ENCODE results near the gene DNAJC16. TPM values are rescaled to one million over a fixed set of nuclear protein-coding genes. Genes with fewer than 3 reads are reported as not detected.
A peak's percentile ranks its signal among the peaks of the same experiment; 100 is the strongest.

The DNAJC16 gene
- polyA plus RNA-seq, 1 donor (not counting 4 experiments of a cell fraction or from before 2014, with no cell fraction given): 13.7 TPM

DNA sequence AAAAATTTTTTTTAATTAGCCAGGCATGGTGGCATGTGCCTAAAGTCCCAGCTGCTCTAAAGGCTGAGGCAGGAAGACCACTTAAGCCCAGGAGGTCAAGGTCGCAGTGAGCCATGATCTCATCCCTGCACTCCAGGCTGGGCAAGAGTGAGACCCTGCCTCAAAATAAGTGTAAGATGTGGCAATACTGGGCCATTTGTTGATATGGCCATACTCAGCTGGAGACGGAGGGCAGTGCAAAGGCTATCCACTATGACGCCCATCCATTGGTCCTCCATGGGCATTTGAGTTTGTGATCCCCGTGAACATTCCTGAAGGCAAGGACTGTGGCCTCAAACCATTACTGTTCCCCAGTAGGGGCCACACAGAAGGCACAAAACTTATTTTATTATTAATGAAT, 4.1 kb upstream of the DNAJC16 start:
- H3K4me2 ChIP-seq (ENCODE audit: control insufficient read depth, extremely low read depth, insufficient read depth, low read depth, low read length): no peak overlapping the region
- FAIRE-seq (no peak), DNase-seq (ENCODE audit: low read depth, low spot score) (no peak)
- no peaks in the 10 kb centered on the region for H3K9me3 ChIP-seq (ENCODE audit: control insufficient read depth, low read depth, low read length)
- H3K79me2 ChIP-seq (ENCODE audit: control insufficient read depth, insufficient read depth, low read length): peaks cover 4% of the 10 kb centered on the region
- TF ChIP-seq, protein P1, sequence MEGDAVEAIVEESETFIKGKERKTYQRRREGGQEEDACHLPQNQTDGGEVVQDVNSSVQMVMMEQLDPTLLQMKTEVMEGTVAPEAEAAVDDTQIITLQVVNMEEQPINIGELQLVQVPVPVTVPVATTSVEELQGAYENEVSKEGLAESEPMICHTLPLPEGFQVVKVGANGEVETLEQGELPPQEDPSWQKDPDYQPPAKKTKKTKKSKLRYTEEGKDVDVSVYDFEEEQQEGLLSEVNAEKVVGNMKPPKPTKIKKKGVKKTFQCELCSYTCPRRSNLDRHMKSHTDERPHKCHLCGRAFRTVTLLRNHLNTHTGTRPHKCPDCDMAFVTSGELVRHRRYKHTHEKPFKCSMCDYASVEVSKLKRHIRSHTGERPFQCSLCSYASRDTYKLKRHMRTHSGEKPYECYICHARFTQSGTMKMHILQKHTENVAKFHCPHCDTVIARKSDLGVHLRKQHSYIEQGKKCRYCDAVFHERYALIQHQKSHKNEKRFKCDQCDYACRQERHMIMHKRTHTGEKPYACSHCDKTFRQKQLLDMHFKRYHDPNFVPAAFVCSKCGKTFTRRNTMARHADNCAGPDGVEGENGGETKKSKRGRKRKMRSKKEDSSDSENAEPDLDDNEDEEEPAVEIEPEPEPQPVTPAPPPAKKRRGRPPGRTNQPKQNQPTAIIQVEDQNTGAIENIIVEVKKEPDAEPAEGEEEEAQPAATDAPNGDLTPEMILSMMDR (optimal IDR thresholded peaks at IDR 0.05 in 1 of 3, IDR thresholded peaks at IDR 0.05 in 1 of 3, conservative IDR thresholded peaks at IDR 0.05 in 1 of 3; ENCODE audit: extremely low read depth in 1 of 3, insufficient read depth in 2 of 3, low read length in 3 of 3): no peak
- no peak for TF ChIP-seq EZH2 (IDR thresholded peaks at IDR 0.05; ENCODE audit: low read length)
- peaks cover 17% of the 10 kb centered on the region for H3K4me1 ChIP-seq (ENCODE audit: control insufficient read depth, extremely low read depth, insufficient read depth, low read length)
- dilution Hi-C loops (cut with MboI; ENCODE audit: extremely low pct_ligation_motif_present, low sequenced_read_pairs): no loop called here
- H2AFZ ChIP-seq (ENCODE audit: control insufficient read depth, low read length): no peak overlapping the region
- no peaks in the 10 kb centered on the region for H3K36me3 ChIP-seq (ENCODE audit: control insufficient read depth in 2 of 2, extremely low read depth in 1 of 2, insufficient read depth in 2 of 2, low read length in 2 of 2)
- no peak overlapping the region for H3K27ac ChIP-seq (ENCODE audit: control insufficient read depth, insufficient read depth, low read length)
- no peak overlapping the region for H3K4me3 ChIP-seq (ENCODE audit: control insufficient read depth in 2 of 3, extremely low read depth in 1 of 3, insufficient read depth in 2 of 3, low read depth in 1 of 3, low read length in 3 of 3)
- H3K9ac ChIP-seq (ENCODE audit: control insufficient read depth, extremely low read depth, insufficient read depth, low read length): no peak overlapping the region
- no peaks in the 10 kb centered on the region for H4K20me1 ChIP-seq (ENCODE audit: control insufficient read depth, extremely low read depth, insufficient read depth, low read length)
- H3K27me3 ChIP-seq (ENCODE audit: control insufficient read depth, extremely low read depth, insufficient read depth, low read length): no peaks in the 10 kb centered on the region
- no peaks in the 10 kb centered on the region for H3K9me1 ChIP-seq (ENCODE audit: control insufficient read depth, extremely low read depth, insufficient read depth, low read length)

DNA sequence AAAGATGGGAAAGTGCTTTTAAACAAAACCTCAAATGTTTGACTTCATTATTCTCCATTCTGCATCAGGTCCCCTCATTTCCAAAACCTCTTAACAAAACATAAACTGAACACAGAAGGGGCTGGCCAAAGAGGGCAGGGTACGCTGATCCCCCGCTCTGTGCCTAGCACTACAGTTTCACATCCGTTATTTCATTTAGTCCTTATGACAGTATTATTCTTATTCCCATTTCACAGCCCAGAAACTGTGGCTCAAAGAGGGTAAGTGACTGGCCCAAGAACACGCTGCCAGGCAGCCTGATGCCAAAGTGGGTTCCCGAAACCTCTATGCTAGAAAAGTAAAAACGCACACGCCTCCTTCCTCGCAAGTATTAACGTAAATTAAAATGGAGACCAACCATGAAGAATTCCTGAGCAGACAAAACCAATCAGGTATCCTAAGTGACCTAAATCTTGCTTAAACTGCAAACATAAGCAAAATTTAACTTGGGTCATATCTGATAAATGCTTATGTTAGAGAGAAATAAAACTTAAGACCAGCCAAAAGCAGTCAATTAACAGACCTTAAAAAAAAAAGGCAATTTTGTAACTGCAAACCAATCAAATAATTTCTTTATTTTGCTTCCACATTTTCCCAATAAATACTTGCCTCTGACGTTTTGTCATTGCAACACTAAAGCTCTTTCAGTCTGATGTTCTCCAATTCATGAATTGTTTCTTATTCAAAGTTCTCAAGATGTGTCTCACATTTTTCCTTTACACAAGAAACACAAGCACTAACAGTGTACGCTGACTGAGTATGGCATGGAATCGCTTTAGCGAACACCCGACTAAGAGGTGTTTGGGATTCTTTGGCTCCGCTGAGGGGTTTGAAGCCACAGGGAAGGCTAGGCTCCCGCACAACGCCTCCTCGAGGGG, 3.3 kb upstream of the DNAJC16 start:
- Histone ChIP-seq H4K20me1 (ENCODE audit: control insufficient read depth, extremely low read depth, insufficient read depth, low read length) (no peaks in the 10 kb centered on the region), H3K36me3 (ENCODE audit: control insufficient read depth in 2 of 2, extremely low read depth in 1 of 2, insufficient read depth in 2 of 2, low read length in 2 of 2) (no peaks in the 10 kb centered on the region), H3K9ac (ENCODE audit: control insufficient read depth, extremely low read depth, insufficient read depth, low read length) (peak overlapping the region; percentile 67), H3K9me3 (ENCODE audit: control insufficient read depth, low read depth, low read length) (no peaks in the 10 kb centered on the region), H2AFZ (ENCODE audit: control insufficient read depth, low read length) (peak overlapping the region; percentile 21), H3K27me3 (ENCODE audit: control insufficient read depth, extremely low read depth, insufficient read depth, low read length) (no peaks in the 10 kb centered on the region), H3K9me1 (ENCODE audit: control insufficient read depth, extremely low read depth, insufficient read depth, low read length) (no peaks in the 10 kb centered on the region), H3K79me2 (ENCODE audit: control insufficient read depth, insufficient read depth, low read length) (peaks cover 12% of the 10 kb centered on the region), H3K4me1 (ENCODE audit: control insufficient read depth, extremely low read depth, insufficient read depth, low read length) (peaks cover 21% of the 10 kb centered on the region), H3K4me2 (ENCODE audit: control insufficient read depth, extremely low read depth, insufficient read depth, low read depth, low read length) (peak overlapping the region; percentile 71), H3K4me3 (ENCODE audit: control insufficient read depth in 2 of 3, extremely low read depth in 1 of 3, insufficient read depth in 2 of 3, low read depth in 1 of 3, low read length in 3 of 3) (peak overlapping the region; percentile 69 to 71 (median 69)), H3K27ac (ENCODE audit: control insufficient read depth, insufficient read depth, low read length) (peak overlapping the region; percentile 22)
- TF ChIP-seq EZH2 (IDR thresholded peaks at IDR 0.05; ENCODE audit: low read length): no peak
- TF ChIP-seq, protein P1 (optimal IDR thresholded peaks at IDR 0.05 in 1 of 3, IDR thresholded peaks at IDR 0.05 in 1 of 3, conservative IDR thresholded peaks at IDR 0.05 in 1 of 3; ENCODE audit: extremely low read depth in 1 of 3, insufficient read depth in 2 of 3, low read length in 3 of 3): no peak
- no peak for DNase-seq (ENCODE audit: low read depth, low spot score)
- dilution Hi-C loops (cut with MboI; ENCODE audit: extremely low pct_ligation_motif_present, low sequenced_read_pairs): no loop called here
- FAIRE-seq: no peak

All from keratinocyte (primary cell).